GM21528 (cell line): ENCODE data around the gene KDM5B.
A peak's percentile ranks its signal among the peaks of the same experiment; 100 is the strongest.
"Not testable (repeated sequence)": the region's sequence is repeated elsewhere in the genome, so short reads cannot be mapped to it uniquely, and the experiment has no call there.

Experiments used
- ATAC-seq: cut with Tn5 transposase; IDR thresholded peaks from one replicate; pipeline ENCODE4 v1.9.1; 2021; ENCODE audit warnings: mild to moderate bottlenecking, moderate library complexity; ENCODE audit not compliant: unreplicated experiment, low FRiP score

The KDM5B gene

DNA sequence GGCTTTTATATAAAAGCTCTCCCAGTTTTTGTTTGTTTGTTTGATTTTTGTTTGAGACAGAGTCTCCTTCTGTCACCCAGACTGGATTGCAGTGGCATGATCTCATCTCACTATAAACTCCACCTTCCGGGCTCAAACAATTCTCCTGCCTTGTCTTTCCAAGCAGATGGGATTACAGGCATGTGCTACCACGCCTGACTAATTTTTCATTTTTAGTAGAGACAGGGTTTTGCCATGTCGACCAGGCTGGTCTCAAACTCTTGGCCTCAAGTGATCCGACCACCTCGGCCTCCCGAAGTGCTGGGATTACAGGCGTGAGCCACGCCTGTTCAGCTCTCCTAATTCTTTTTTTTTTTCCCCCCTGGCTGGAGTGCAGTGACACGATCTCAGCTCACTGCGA, 6.9 kb upstream of the KDM5B start:
- no peak for ATAC-seq

GRCh38 chr1:202812176-202813026, 4.2 kb upstream of the KDM5B start:
- no peak for ATAC-seq

DNA sequence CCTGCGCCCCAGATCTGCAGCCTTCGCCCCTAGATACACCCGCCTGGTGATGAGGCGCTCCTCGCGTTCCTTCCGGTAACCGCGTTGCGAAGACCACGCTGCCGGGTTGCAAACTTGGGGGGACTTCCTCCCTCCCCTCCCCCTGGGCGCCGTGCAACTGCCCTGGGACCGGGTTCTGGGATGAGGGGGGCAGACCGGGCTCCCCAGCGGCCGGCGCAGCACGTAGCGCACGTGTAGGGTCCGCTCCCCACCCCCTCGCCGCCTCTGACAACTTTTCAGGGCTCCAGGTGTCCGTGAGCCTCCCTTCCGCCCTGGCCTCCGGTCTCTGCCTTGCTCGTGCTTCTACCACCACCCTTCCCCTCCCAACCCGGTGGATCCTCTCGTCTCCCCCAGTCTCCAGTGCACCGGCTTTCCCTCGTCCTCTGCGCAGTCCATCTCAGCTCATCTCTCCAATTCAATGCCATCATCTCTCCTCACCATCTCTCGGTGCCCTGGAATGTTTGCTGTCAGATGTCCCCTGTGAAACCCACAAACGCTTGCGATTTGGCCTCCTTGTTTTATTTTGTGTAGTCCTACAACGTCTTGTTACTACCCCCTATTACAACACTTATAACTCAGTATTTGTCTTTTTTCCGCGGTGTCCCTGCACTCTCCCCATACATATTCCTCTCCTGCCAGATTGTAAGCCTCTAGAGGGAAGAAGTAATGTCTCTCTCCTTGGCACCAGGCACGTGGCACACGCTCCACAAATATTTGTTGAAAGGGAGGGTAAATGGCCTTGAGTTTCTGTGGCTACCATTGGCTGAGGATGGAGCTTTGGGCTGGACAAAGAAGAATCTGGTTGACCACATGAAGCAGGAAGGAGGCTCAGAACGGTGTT, 3.3 kb upstream of the KDM5B start:
- peak; percentile 20 for ATAC-seq

DNA sequence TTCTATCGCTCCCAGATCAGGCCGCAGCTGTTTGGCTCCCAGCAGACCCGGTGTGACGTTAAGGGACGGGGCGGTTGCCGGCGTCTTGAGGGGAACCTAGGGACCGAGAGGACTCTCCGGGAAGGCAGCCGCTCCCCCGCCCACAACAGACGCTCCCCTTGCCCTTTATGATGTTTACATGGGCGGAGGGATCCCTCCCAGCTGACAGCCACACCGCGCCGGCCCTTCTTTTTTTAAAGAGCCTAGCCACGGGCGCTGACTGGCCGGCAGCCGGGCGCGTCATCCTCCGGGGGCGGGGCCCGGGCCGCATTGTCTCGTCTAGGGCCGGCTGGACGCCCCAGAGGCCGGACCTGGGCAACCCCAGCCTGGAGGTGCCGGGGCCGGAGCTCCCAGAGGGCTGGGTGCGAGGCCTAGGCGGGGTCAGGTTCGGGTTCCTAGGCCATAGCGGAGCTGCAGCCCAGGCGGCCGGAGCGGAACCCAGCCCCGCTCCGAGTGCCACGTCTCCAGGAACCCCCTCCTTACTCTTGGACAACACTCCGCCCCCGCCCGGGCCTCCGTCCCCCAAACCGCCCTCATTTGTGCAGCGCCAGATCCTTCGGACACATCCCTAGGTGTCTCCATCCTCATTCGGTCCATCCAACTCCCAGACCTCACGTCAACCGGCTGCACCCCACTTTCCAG, 2.5 kb upstream of the KDM5B start, which contains the start of gene PCAT6:
Gene PCAT6 (plus strand): TSS at position 340 of the 681 bp plus-strand sequence.
- ATAC-seq, result peak; percentile 81

- ATAC-seq, result no peak
Measured at GRCh38 chr1:202810193-202810614, 2.0 kb upstream of the KDM5B start.

- ATAC-seq, result no peak
Measured at GRCh38 chr1:202809597-202810159, 1.5 kb upstream of the KDM5B start.

GRCh38 chr1:202807451-202807925, 733 bp downstream of the KDM5B start:
- no peak for ATAC-seq

DNA sequence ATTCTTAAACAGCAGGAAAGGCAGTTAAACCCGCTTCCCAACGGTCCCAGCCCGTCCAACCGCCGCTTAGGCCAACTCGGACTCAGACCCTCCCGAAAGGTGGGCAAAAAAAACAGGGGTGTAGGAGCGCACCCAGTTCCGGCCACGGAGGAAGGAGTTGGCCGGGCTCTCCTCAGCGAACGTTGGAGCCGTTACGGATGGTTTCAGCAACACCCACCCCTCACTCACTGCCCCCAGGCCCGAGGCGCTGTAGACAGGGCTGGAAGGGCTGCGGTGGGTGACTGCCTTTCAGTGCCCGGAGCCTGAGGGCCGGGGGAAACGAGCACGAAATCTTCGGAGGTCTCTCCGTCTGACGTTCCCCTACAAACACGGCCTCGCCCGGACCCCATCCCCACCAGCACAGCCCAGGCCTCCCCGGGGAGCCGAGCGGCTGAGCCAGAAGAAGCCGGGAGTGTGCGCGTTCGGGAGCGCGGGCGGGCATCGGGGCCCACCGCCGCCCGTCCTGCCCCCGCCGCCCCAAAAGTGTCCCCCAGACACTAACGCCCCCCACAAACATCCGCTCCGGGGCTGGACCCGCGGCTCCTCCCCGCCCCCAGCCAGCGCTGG, 1.3 kb downstream of the KDM5B start:
- no peak for ATAC-seq

DNA sequence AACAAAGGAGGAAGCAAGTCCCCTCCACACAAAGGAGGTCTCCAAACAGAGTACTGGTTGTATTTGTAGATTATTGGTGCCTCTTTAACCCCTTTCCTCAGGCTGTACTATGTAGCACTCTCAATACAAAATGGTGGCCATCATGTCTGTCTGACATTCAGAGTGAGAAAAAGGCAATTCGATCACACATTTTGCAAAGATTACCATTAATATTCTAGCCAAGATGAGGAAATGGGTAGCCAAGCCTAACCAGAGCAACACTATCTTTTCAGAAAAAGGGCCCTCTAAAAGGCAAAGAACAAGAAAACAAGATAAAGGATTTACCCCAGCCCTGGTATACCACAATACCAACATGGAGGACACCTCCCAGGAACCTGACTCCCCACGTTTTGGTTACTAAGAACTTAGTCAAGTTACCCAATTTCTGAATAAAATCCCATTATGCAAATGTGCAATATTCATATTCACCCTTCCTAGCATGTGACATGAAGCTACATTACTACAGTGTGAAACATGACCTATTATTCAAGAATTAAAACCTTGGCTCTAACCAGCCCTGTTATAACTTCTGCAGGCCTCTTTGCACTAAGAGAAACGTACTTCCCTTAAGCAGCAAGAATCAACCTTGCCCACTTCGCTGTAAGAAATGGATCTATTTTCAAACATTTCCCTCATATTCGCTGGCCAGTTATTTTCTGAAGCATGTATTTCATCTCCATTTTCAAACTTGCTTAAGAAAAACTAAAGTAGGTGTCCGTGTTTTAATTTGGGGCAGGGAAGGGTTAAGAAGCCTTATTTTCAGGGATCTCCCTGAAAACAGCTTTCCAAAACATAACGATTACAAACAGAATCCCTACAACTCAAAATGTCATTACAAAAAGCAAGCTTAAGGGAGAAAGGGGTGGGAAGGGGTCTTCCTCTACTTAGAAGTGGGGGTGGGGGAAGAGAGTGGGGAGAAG, 2.1 kb downstream of the KDM5B start:
- ATAC-seq, result no peak

DNA sequence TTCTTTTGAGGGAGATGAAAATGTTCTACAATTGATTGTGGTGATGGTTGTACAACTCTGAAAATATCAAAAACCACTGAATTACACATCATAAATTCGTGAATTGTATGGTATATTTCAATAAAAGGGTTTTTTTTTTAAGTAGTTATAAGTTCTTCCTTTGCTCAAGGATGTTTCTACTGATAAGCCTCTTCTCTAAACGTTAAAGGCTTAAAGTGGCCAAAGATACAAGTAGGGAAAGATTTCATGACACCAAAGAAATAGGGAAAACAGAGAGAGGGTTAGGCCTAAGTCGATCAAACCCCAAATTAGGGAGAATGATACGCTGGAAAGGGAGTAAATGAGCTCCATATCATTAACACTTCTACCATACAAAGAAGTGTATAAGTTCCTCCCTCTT, 4.1 kb downstream of the KDM5B start:
- ATAC-seq, result no peak

DNA sequence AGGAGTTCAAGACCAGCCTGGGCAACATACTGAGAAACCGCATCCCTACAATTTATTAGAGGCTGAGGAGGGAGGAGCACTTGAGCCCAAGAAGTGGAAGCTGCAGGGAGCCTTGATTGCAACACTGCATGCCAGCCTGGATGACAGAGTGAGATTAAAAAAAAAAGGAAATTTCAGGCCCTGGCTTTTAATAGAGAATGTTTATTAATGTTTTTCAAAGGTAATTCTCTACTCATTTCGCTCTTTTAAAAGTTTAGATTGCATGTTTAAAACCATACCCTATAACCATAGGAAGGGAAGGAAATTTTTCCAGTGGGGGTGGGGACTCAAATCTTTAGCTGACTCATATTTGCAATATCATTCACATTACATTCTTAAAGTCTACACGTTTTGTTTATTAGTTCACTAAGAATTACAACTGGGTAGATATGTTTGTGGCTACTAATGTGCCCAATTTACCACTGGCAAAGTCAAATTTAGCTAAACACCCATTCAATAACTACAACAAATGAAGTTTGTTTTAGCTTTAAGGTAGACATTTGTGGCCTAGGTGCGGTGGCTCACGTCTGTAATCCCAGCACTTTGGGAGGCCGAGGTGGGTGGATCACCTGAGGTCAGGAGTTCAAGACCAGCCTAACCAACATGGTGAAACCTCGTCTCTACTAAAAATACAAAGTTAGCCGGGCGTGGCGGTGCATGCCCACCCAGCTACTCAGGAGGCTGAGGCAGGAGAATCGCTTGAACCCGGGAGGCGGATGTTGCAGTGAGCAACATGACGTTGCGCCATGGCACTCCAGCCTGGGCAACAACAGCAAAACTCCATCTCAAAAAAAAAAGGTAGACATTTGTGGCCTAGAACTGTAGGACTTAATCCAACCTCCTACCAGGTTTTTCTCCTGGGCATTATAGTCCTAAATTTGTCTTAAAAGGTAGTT, 5.0 kb downstream of the KDM5B start:
- ATAC-seq, result no peak

DNA sequence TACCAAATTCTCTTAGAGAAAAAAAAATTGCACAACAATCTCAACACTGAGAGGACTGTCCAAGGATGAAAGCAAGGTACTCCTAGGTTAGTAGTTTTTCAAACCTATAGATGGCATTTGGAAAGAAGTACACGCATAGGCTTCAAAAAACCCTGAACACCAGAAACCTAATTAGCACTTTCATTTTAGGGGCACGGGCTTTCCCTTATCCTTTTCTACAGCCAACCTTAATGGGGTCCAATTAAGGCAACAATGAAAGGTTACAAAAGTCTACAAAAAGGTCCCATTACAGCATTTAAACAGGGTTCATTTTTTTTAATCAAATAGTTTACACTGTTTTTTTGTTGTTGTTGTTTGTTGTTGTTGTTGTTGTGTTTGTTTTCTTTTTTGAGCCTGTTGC, 6.2 kb downstream of the KDM5B start:
- ATAC-seq, result no peak

DNA sequence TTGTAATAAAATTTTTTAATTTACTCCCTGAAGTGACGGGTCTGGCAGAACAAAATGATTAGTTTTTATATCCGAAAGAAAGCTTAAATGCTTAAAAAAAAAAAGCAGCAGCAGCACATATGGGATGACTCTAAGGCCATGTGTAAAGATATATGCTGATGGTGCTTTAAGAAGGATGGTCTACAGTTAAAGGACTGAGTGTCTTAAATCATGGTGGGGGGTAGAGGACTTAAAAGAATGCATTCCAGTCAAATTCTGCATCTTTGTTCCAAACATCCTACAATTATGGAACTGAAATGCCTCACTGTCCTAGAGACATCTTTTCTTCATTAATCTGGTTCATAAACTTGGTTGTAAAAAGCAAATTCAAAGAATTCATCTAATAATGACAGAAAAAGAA, 7.0 kb downstream of the KDM5B start:
- no peak for ATAC-seq

GRCh38 chr1:202800742-202801141, 7.5 kb downstream of the KDM5B start:
- ATAC-seq, result no peak

DNA sequence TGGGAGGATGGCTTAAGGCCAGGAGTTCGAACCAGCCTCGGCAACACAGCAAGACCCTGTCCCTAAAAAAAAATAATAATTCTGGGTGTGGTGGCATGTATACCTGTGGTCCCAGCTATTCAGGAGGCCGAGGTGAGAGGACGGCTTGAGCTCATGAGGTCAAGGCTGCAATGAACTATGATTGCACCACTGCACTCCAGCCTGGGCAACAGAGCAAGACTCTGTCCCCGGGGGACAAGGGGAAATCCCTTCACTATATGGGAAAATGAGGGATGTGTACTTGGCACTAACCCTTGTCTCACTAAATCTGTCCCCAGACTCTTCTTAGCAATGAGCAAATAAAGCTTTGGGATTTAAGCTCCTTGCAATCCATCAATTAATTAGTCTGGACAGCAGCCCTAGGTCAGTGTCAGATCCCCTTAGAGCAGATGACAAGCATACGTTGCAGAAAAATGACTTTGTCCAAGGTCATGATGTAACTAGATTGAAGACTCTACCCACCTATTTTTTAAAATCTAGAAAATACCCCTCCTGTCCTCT, 9.4 kb downstream of the KDM5B start:
- no peak for ATAC-seq

DNA sequence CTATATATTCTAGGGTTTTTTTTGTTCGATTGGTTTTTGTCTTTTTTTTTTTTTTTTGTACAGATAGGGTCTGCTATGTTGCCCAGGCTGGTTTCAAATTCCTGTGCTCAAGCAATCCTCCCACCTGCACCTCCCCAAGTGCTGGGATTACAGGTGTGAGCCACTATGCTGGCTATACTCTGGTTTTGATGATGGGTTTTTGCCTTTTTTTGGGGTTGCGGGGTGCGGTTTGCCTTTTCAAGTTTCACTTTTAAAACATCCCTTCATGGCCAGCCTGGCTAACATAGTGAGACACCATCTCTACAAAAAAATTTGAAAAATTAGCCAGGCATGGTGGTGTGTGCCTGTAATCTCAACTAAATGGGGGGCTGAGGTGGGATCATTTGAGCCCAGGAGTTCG, 10.0 kb downstream of the KDM5B start:
- ATAC-seq, result no peak

- ATAC-seq, result no peak
Measured at GRCh38 chr1:202796670-202797069, 11.6 kb downstream of the KDM5B start.

GRCh38 chr1:202794931-202795330, 13.3 kb downstream of the KDM5B start:
- ATAC-seq, result not testable (repeated sequence)
